Measurements from ENCODE around the gene CYTH4. TPM values are rescaled to one million over a fixed set of nuclear protein-coding genes. Genes with fewer than 3 reads are reported as not detected.
A peak's percentile ranks its signal among the peaks of the same experiment; 100 is the strongest.

Gene CYTH4
- total and polyA plus RNA-seq, 8 donors: 1.9 to 77.0 (median 6.0) TPM; not detected in 1

DNA sequence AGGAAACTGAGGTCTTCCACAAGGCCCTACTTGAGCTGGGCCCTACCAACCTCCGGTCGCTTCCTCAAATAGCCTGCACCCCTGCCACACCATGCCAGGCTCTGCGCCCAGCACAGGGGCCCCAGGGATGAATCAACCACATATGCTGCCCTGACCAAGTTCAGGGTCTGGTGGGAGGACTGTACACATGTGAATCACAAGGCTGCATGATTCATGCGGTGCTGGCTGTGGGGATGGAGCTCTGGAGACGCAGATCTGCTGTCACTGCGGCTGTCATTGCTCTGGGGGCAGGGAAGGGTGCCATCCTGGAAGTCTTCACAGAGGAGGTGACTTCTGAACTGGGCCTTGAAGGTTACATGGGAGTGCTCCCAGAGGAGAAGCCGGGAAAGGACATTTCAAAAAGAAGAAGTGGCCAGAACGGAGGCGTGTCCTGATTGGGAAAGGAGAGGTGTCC lies 21.5 kb downstream of the CYTH4 start:
- Histone ChIP-seq H3K36me3 (peaks cover 0 to 5% (median 0%) of the 10 kb centered on the region in 4 donors), H3K4me1 (peaks cover 20 to 82% (median 26%) of the 10 kb centered on the region in 4 donors), H3K27me3 (peaks cover 0 to 23% (median 0%) of the 10 kb centered on the region in 3 donors), H3K9me3 (no peaks in the 10 kb centered on the region), H3K27ac (peak overlapping the region in 2 of 5 donors; percentile 32 to 51), H3K4me3 (no peak overlapping the region)
- intact Hi-C loops (cut with DNase I; ENCODE audit: low total_unique reads): no loop called here
- TF ChIP-seq POLR2A (IDR thresholded peaks at IDR 0.05) (no peak), EP300 (IDR thresholded peaks at IDR 0.05) (no peak), POLR2AphosphoS5 (IDR thresholded peaks at IDR 0.05) (no peak), CTCF (IDR thresholded peaks at IDR 0.05) (no peak)
- DNase-seq: no peak
- 70 to 77% (median 76%) methylated on average over 9 of the region's 9 CpGs for WGBS, 5 donors

- Histone ChIP-seq H3K27ac (peak overlapping the region in 2 of 5 donors; percentile 32 to 51), H3K4me1 (peaks cover 21 to 83% (median 33%) of the 10 kb centered on the region in 4 donors), H3K27me3 (peaks cover 0 to 23% (median 0%) of the 10 kb centered on the region in 3 donors), H3K36me3 (peaks cover 0 to 5% (median 0%) of the 10 kb centered on the region in 4 donors), H3K4me3 (no peak overlapping the region), H3K9me3 (no peaks in the 10 kb centered on the region)
- intact Hi-C loops (cut with DNase I; ENCODE audit: low total_unique reads): no loop called here
- 65 to 71% (median 67%) methylated on average over 10 of the region's 10 CpGs for WGBS, 5 donors
- TF ChIP-seq CTCF (IDR thresholded peaks at IDR 0.05): no peak
- no peak for TF ChIP-seq POLR2A (IDR thresholded peaks at IDR 0.05)
- no peak for TF ChIP-seq EP300 (IDR thresholded peaks at IDR 0.05)
- TF ChIP-seq POLR2AphosphoS5 (IDR thresholded peaks at IDR 0.05): no peak
- no peak for DNase-seq
Observed at GRCh38 chr22:37304595-37305343, 22.5 kb downstream of the CYTH4 start.

DNA sequence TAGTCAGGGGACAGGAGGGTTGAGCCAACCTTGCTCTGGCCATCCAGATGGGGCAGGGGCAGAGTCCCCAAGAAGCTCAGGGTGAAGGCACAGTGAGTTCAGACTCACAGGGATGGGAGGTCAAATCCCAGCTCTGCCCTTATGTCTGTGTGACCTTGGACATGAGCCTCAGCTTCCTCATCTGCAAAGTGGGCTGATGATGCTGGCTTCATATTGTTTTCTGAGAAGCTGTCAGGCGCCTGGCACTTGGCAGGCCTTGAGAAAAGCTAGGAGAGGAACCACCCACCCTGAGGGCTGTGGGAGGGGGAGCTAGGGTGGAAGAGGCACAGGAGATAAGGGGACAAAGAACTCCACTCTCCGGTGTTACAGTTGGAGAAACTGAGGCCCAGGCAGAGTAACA lies 23.6 kb downstream of the CYTH4 start:
- intact Hi-C loops (cut with DNase I; ENCODE audit: low total_unique reads): no loop called here
- H3K4me1 ChIP-seq: peaks cover 21 to 83% (median 32%) of the 10 kb centered on the region in 4 donors
- WGBS, 5 donors: 84 to 100% (median 91%) methylated on average over 2 of the region's 2 CpGs
- no peaks in the 10 kb centered on the region for H3K9me3 ChIP-seq
- H3K27me3 ChIP-seq: peaks cover 0 to 16% (median 0%) of the 10 kb centered on the region in 3 donors
- H3K36me3 ChIP-seq: peaks cover 0 to 5% (median 0%) of the 10 kb centered on the region in 4 donors
- DNase-seq: no peak
- peak overlapping the region in 3 of 5 donors; percentile 62 to 84 (median 81) for H3K27ac ChIP-seq
- H3K4me3 ChIP-seq: no peak overlapping the region
- TF ChIP-seq POLR2A (IDR thresholded peaks at IDR 0.05) (no peak), POLR2AphosphoS5 (IDR thresholded peaks at IDR 0.05) (no peak), CTCF (IDR thresholded peaks at IDR 0.05) (no peak), EP300 (IDR thresholded peaks at IDR 0.05) (no peak)

DNA sequence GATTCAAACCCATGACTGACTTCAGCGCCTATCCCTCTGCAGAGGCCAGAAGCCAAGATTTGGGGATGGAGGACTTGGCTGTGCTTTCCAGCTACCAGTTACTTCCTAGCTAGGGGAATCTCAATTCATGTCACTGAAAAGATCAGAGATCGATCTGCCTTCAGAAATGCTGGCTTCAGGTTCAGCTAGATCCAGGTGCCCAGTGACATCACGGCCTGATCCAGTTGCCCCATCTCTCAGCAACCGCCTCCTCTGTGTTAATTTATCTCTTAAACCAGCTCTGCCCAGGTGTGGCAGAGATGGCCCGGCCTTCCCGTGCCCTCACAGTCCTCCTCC lies 24.2 kb downstream of the CYTH4 start:
- Histone ChIP-seq H3K4me3 (no peak overlapping the region), H3K27me3 (peaks cover 0 to 10% (median 0%) of the 10 kb centered on the region in 3 donors), H3K27ac (peak overlapping the region; percentile 25 to 84 (median 74)), H3K4me1 (peaks cover 21 to 80% (median 31%) of the 10 kb centered on the region in 4 donors), H3K9me3 (no peaks in the 10 kb centered on the region), H3K36me3 (peaks cover 0 to 5% (median under 1%) of the 10 kb centered on the region in 4 donors)
- intact Hi-C loops (cut with DNase I; ENCODE audit: low total_unique reads): no loop called here
- DNase-seq: no peak
- no peak for TF ChIP-seq POLR2AphosphoS5 (IDR thresholded peaks at IDR 0.05)
- TF ChIP-seq CTCF (IDR thresholded peaks at IDR 0.05): no peak
- no peak for TF ChIP-seq POLR2A (IDR thresholded peaks at IDR 0.05)
- no peak for TF ChIP-seq EP300 (IDR thresholded peaks at IDR 0.05)
- WGBS, 5 donors: 65 to 86% (median 78%) methylated on average over 6 of the region's 6 CpGs

Measured in stomach (tissue), 9 donors.